Activated effector memory CD4-positive, alpha-beta T cell treated with anti-CD3 and anti-CD28 coated beads, Interleukin-2, amount 50 U/mL, for 16 hours (primary cell): Measurements from ENCODE around the gene UBL5.
A peak's percentile ranks its signal among the peaks of the same experiment; 100 is the strongest.
"Not testable (repeated sequence)": the region's sequence is repeated elsewhere in the genome, so short reads cannot be mapped to it uniquely, and the experiment has no call there.

Experiments
- DNase-seq: peaks from one replicate; pipeline ENCODE4 v3.0.0-alpha.2; 2020

The UBL5 gene

DNA sequence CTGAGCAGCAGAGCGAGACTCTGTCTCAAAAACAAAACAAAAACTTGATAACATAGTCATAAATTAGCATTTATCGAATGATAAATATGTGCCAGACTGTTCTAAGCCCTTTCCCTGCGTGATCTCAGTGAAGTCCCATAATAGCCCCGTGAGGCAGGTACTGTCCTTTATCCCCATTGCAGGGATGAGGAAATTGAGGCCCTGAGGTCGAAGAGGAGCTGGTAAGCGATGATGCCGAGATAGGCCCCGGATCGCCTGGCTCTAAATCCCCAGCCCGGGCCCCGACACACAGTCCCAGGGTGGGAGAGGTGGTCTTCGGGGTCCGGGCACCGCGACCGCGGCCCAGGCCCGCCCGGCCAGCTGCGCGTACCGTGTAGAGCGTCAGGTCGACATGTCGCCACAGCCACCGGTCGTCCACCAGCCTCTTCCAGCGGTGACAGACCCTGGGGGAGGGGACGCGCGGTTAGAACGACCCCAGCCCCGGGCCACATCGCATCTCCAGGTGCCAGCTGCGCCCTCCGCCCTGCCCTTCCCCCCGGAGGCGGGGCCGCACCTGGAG lies 9.5 kb upstream of the UBL5 start:
- no peak for DNase-seq

DNA sequence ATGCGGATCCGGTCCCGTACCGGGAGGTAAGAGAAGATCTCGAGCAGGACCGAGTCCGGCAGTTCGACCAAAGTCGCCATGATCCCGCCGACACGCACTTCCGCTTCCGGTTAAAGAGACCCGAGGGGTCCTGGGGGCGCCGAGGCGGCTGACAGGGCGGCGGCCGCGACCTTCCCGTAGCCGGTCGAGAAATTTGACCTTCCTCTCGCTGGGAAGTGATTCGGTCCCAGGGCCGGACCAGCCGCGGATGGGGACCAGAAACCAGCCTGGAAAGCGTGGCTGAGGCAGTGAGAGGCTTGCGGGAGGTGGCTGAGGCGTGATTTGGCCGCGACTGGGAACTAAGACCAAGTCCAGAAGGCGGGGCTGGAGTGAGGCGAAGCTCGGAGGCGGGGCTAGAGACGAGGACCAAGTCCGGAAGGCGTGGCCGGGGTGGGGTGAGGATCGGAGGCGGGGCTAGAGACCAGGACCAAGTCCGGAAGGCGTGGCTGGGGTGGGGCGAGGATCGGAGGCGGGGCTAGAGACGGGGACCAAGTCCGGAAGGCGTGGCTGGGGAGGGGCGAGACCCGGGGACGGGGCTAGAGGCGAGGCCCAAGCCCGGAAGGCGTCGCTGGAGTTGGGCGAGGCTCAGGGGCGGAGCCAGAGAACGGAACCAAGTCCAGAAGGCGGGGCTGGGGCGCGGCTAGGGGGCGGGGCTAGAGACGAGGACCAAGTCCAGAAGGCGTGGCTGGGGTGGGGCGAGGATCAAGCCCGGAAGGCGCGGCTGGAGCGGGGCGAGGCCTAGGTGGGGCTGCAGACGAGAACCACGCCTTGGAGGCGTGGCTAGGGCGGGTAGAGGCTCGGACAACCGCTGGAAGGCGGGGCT lies 8.8 kb upstream of the UBL5 start, which contains the start of gene FBXL12:
FBXL12 (minus strand) TSS at position 346 of the 862 bp plus-strand sequence; CDS start at position 80, 266 bp downstream.
- peak; percentile 100 for DNase-seq

DNA sequence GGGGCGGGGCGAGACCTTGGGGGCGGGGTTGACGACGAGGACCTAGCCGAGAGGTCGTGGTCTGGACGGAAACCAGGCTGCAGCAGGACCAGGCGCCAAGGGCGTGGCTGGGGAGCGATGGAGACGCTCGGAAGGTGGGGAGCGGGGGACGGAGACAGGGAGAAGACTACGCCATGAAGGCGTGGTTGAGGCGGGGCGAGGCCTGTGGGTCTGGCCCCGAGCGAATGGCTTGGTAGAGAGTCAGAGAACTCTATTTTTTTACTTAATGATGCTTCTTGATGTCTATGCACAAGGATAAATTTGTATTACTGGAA lies 8.2 kb upstream of the UBL5 start:
- no peak for DNase-seq

DNA sequence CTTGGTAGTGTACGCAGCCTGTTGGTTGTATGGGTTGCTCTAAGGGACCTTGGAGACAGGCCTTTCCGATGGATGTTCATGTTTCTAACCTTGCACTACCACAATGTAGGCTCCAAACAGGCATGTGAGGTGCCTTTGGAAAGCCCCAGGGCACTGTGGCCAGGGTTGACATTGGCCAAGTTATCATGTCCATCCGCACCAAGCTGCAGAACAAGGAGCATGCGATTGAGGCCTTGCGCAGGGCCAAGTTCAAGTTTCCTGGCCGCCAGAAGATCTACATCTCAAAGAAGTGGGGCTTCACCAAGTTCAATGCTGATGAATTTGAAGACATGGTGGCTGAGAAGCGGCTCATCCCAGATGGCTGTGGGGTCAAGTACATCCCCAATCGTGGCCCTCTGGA lies 7.7 kb upstream of the UBL5 start:
- not testable (repeated sequence) for DNase-seq

DNA sequence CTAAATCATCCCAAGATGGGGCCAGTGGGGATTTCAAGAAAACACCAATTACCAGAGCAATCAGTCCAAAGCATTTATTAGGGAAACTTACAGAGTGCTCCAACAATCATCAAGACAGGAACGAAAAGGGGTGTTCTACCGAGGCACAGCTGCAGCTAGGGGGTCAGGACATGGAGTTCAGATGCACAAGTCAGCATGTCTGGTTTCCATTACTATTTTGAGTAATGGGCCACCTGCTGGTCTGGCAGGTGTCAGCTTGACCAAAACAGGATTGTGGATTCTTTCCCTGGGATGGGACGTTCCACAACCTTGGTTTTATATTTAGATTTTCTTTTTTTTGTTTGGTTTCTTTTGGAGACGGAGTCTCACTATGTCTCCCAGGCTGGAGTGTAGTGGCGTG lies 3.9 kb upstream of the UBL5 start:
- no peak for DNase-seq

DNA sequence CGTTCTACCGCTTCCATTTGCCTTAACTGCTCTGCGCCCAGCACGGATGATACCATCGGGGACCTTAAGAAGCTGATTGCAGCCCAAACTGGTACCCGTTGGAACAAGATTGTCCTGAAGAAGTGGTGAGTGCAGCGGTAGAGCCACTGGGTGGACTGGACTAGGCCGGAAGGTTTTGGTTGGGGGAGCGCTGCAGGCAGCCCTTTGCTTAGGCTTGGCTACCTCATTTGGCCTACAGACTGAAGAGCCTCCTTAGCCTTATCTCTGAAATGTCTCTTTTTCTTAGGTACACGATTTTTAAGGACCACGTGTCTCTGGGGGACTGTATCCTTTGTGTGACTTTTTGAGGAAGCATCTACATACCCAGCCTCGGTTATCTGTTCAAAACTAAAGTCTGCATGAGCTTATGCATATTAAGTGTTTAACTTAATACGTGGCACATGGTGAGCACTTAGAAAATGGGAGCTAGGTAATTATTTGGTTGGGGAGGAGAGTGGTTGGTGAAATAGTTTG lies 889 bp downstream of the UBL5 start:
- no peak for DNase-seq

DNA sequence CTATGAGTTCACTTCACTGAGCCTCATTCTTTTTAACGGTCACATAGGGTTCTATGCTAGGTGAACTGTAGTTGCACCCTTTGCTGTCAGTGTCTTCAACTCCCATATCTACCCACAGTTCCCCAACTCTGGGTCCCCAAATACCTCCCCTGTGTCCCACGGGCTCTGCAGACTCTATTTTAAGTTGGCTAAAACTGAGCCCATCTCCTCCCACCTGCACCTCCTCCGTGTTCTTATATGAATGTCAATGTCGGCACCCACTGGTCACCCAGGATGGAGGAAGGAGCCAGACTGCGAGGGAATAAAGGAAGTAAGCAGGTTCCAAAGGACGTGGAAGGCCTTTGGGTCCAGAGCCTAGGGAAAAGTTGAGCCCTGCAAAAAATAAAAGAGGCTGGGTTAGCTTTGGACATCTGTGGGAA lies 6.6 kb downstream of the UBL5 start:
- no peak for DNase-seq

DNA sequence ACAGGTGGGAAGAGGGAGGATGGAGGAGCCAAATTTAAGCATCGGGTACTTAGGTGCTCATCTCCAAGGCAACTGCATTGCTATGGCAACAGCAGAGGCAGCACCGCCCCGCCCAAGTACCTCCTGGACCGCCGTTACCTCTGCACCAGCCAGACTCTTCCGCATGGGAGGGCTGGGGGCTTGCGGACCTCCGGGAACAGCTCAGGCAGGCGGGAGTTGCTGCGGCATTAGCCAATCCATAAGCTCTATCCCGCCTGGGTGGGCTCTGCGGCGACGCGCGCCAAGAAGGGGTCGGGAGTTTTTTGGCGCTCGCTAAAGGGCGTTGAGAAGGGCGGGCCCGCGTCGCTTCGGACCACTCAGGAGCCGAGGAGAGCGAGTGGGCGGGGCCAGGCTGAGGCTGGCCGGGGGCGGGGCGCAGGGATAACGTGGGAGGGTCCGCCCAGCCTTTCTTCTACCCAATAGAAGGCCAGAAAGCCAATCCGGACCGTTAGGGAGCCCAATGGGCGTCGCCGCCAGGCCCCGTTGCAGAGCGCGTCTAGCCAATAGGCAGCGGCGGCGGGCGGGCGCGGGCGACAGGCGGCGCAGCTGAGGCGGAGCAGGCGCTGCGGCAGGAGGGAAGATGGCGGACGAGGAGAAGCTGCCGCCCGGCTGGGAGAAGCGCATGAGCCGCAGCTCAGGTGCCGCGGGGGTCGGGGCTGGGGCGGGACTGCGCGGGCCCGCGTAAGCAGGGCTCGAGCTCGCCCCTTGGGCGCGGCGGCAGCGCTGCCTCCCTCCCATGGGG lies 7.2 kb downstream of the UBL5 start, which contains the start of gene PIN1:
PIN1 (plus strand) TSS at position 593 of the 781 bp plus-strand sequence; CDS start at position 620, 27 bp downstream.
- DNase-seq = peak; percentile 100

DNA sequence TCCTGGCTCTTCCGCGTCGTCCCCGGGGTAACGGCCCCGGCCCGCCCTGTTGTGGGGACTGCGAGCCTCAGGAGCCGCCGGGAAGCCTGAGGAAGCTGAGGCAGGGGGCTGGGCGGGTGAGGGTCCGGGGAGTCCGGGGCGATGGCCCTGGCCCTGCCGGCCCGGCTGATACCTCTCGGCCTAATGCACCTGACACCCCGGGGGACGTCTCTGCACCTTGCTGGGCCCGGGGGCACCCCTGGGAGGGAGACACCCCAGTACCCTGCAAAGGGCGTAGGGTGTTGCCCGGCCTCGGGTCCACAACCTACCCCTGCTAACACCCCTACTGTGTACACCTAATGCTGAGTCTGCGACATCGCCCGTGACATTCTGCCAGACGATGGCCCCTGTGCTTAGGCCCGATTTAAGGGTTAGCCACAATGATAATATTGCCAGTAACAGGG lies 7.8 kb downstream of the UBL5 start:
- DNase-seq = peak; percentile 67

DNA sequence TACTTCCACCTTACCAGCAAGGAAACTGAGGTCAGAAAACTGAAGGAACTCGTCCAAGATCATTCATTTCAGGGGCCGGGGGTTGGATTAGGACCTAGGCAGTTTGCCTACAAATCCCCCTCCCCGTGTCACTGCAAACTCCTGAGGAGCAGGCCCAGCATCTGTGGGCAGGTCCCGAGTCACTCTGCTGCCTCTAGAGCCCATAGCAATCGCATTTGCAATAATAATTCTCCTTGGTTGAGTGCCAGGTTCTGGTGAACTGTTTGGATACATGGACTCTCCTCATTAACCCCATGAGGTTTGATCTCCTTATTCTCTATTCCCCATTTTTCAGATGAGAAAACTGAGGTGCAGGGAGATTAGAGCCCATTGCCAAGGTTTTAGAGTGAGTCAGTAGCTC lies 8.3 kb downstream of the UBL5 start:
- no peak for DNase-seq

DNA sequence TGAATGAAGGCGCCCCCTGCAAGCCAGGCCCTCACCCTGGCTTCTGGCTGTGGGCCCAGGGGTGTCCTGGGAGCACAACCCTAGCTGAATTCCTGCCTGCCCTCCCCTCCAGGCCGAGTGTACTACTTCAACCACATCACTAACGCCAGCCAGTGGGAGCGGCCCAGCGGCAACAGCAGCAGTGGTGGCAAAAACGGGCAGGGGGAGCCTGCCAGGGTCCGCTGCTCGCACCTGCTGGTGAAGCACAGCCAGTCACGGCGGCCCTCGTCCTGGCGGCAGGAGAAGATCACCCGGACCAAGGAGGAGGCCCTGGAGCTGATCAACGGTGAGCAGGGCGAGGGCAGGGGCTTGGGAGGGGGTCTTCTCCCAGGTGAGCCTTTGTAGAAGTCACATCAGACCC lies 10.6 kb downstream of the UBL5 start:
- no peak for DNase-seq

DNA sequence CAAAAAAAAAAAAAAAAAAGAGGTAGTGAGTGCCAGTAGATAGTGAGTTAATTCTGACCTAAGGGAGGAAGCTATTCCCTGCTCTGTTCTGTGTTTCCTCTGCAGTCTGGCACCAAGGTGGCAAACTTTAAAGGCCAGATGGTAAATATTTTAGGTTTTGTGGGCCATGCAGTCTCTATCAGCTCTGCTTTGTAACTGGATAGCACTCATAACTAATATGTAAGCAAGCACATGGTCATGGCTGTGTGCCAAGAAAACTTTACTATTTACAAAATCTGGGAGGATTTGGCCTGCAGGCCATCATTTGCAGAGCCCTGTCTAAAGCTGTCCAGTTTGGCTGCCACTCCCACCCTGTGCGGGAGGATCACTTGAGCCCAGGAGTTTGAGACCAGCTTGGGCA lies 11.7 kb downstream of the UBL5 start:
- no peak for DNase-seq

DNA sequence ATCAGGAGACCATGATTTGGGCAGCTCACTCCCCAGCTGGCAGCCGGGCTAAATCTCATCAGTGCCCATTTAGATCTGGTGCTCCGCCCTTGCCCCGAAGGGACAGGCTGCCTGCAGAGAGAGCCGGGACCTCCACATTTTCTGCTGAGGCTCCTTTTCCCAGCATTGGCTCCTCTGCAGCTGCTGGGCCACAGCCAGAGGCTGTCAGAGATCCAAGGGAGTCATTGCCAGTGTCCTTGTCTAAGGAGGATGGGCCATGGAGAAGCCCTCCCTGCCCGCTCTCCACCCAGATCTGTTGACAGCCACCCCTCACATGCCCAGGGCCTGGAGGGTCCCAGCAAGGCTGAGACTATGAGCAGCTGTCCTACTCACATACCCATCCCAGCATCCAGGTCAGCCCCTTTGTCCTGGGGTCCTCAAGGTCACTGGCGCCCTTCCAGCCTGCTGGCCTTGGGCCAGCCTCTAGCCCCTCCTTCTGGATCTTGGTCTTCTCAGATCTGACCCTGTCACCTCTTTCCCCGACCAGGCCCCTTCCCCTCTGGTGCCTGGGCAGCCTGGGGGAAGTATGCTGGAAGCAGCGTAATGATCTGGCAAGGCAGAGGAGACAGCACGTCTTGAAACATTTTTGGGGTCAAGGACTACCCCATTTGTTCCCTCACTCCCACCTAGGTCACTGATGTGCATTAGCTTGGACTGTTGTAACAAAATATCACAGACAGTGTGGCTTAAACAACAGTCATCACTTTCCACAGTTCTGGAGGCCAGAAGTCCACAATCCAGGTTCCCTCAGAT lies 15.3 kb downstream of the UBL5 start:
- no peak for DNase-seq

DNA sequence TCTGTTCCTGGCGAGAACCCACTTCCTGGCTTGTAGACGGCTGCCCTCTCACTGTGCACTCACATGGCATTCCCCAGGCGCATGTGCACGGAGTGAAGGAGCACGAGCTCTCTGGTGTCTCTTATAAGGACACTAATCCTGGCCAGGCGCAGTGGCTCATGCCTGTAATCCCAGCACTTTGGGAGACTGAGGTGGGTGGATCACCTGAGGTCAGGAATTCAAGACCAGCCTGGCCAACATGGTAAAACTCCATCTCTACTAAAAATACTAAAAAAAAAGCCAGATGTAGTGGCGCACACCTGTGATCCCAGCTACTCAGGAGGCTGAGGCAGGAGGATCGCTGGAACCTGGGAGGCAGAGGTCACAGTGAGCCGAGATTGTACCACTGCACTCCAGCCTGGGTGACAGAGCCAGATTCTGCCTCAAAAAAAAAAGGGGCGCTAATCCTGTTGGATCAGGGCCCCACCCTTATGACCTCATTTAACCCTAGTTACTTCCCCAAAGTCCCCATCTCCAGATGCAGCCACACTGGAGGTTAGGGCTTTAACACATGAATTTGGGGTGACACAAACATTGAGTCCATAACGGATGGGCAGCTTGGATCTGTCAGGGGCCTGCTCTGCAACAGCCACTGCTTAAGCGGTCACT lies 16.0 kb downstream of the UBL5 start:
- not testable (repeated sequence) for DNase-seq

DNA sequence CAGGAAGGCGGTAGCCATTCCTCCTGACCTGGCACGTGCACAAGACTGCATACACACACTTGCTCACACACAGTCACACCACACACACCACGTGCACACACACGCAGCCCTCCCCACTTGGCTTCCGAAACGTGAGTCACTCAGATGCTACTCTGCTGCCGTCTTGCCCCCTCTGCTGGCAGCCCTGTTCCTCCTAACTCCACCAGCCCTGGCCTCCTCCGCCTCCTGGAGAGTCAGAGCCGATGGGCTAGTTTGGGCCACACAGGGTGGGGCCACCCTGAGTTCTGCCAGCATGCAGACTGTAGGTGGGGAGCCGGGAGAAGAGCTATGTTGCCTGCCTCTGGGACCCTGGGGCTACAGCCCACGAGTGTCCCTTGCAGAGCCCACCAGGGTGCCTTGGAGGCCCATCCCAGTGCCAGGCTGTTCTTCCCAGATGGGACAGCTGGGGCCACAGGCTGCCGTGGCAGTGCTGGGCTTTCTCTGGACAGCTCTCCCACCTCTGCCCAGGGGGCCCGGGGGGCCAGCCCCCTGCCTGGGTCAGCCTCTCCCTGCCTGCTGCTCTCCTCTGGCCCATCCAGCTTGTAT lies 19.5 kb downstream of the UBL5 start:
- peak; percentile 77 for DNase-seq

DNA sequence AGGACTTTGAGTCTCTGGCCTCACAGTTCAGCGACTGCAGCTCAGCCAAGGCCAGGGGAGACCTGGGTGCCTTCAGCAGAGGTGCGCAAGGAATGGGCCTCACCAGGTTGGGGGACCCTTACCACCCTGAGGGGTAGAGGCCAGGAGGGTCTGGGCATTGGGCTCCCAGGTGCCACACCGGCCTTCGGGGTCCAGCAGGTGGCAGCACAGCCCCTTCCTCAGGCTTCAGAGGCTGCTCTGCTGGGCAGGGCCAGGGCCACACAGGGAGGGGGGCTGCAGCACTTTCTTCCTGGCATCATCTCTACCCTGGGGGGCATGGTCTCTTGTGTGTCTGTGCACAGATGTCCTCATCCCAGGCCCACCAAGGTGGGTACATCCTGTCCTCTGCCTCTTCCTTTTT lies 20.3 kb downstream of the UBL5 start:
- peak; percentile 76 for DNase-seq

DNA sequence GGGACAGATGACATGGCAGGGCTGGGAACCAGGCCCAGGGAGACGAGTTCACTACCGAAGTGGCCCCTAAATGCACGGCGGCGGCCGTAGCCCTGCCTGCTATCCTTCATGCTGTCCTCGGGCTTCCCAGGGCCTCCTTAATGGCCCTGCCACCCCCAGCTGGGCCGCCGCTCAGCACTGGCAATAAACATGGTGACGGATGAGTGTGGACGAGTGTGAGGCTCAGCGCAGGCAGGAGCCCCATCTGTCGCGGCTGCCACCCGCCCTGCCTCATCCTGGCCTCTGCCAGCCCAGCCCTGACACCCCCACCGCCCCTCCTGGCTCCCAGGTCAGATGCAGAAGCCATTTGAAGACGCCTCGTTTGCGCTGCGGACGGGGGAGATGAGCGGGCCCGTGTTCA lies 21.0 kb downstream of the UBL5 start:
- DNase-seq = no peak

DNA sequence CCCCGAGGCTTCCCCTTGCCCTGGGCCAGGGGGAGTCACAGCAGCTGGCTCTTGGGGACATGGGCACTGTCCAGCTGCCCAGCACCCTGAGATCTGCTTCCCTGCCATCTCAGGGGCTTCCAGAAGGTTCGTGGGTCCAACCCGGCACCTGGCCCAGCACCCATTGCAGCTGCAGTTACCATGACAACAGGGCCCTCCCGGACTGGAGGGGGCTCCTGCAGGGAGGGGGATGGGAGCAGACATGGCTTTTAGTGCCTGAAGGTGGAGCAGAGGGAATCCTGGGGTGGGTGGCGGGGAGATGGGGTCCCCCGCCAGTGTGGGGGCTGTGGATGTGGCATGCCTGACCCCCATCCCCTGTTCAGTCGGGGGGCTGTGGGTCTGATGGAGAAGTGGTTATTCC lies 22.1 kb downstream of the UBL5 start:
- no peak for DNase-seq

DNA sequence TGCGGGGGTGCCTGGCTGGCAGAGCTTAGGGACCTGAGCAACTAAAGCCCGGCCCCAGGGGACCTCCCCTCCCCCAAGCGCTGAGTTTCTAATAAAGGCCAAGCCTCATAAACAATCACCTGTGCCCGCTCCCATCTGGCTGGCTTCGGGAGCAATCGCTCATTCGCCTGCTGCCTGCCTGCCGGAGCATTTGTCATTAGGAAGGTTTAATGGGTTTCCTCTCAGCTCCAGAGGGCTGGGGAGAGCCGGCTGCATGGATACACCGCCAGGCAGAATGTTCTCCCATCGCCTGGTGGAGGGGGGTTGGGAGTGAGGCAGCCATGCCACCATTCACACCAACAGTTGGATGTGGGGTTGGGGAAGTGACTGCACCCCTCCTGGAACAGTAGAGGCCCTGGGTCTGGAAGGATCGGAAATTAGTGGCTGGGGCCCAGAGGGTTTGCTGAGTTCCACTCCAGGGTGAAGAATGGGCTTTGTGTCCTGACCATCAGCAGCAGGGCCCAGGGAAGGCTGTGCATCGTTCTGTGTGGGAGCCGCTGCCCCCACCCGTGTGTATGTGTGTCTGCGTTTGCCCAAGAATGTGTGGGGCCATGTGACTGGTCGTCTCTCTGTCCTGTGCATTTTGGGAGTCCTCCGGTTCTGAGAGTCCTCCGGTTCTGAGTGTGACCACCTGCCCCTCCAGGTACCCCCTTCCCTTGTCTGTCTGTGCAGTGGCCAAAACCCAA lies 22.7 kb downstream of the UBL5 start:
- no peak for DNase-seq

DNA sequence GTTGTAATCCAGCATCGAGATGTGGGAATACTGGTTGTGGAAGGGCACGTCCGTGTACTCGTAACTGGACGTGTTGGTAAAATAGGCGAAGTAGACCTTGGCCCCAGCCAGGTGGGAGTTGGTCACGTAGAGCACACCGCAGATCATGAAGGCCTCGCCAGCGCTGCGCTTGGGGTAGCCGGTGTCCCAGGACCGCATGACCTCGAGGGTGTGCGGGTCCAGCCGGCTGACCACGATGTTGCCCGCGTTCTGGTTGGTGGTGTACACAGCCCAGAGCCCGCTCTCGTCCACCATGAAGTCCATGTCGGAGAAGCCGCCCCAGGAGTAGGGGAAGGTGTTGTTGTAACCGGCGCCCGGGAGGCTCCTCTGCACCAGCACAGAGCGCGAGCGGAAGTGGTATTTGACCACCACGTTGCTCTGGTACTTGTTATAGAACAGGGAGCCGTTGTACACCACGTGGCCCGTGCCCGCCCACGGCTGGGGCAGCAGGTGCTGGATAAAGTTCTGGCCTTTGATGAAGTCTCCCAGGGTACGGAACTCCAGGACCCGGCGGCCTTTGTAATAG lies 26.6 kb downstream of the UBL5 start:
- no peak for DNase-seq

DNA sequence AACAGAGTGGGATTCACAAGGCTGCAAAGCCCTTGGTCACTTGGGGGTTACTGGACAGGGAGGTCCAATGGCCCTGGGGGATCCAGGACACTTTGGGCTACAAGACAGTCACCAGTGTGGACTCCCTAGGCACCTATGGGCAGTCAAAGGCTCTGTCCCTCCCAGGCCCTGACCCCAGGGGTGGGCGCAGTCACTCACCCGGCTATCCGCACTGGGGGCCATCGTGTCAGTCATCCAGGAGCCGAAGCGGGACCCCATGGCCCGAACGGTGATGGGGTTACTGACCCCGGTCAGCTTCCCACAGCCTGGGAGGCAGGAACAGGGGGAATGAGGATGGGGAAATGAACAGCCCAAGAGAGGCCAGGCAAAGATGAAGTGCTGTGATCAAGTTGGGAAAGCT lies 28.9 kb downstream of the UBL5 start:
- no peak for DNase-seq
